ENCODE results near the gene LPAR3.

Gene LPAR3

GRCh38 chr1:84856726-84857270, 36.2 kb downstream of the LPAR3 start:
- peaks cover 44% of the 10 kb centered on the region for H3K36me3 ChIP-seq (ENCODE audit: insufficient read depth, insufficient read length, low read length)
- no peak overlapping the region for H3K4me3 ChIP-seq (ENCODE audit: insufficient read length, low read depth)
- DNase-seq (ENCODE audit: low read depth, low spot score), result no peak
- H3K9me3 ChIP-seq (ENCODE audit: insufficient read depth, low read length), result no peaks in the 10 kb centered on the region
- H3K27me3 ChIP-seq (ENCODE audit: insufficient read depth, insufficient read length), result no peaks in the 10 kb centered on the region
- no peak overlapping the region for H3K9ac ChIP-seq (ENCODE audit: insufficient read length, low read depth)
- no peaks in the 10 kb centered on the region for H3K4me1 ChIP-seq (ENCODE audit: insufficient read depth, insufficient read length)
- TF ChIP-seq YY1 (IDR thresholded peaks at IDR 0.05; ENCODE audit: insufficient read depth, insufficient read length) (no peak), SUZ12 (IDR thresholded peaks at IDR 0.05; ENCODE audit: extremely low read depth, insufficient read depth, insufficient read length) (no peak), ZNF274 (IDR thresholded peaks at IDR 0.05; ENCODE audit: low read depth, low read length) (no peak)

DNA sequence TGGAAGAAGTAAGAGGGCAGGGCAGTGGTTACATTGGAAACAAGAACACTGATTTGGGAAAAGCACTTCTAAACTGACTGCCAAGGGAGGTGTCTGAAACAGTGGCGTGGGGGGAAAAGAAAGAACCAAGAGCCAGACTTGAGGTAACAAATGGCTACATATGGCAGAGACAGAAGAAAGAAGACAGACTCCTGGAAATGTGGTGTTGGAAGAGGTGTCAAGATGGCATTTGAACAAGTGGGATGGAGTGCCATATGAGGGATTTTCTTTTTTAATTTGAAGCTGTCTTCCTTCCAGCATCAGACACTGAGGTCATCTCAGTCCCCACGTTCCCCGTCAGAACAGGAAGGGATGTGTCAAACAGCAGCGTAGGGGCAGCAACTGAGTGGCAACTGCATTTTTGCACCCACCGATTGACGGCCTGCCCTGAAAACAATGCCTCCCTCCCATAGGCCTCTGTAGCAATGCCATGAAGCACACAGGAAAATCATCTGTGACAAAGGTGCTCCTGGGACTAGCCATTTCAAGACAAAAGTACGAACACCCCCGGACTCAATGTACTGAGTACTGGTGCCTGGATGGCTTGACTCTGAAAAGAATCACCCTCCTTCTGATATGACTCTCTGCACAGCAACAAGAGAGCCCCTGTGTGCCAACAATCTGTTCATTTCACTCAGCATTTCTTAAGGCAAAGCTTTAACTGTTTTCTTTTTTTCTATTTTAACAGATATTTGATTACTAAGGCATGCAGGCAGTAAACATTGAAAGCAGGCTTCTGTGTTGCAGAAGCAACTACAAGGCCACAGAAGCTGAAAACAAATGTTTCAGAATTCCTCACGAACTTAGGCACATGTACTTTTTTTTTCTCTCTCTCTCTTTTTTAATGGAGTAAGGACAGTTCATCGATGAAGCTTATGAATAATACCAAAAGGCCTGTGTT, 37.0 kb downstream of the LPAR3 start:
- Histone ChIP-seq H3K4me3 (ENCODE audit: insufficient read length, low read depth) (no peak overlapping the region), H3K9ac (ENCODE audit: insufficient read length, low read depth) (no peak overlapping the region), H3K9me3 (ENCODE audit: insufficient read depth, low read length) (no peaks in the 10 kb centered on the region), H3K36me3 (ENCODE audit: insufficient read depth, insufficient read length, low read length) (peaks cover 47% of the 10 kb centered on the region), H3K27me3 (ENCODE audit: insufficient read depth, insufficient read length) (no peaks in the 10 kb centered on the region), H3K4me1 (ENCODE audit: insufficient read depth, insufficient read length) (no peaks in the 10 kb centered on the region)
- TF ChIP-seq YY1 (IDR thresholded peaks at IDR 0.05; ENCODE audit: insufficient read depth, insufficient read length), result no peak
- no peak for TF ChIP-seq SUZ12 (IDR thresholded peaks at IDR 0.05; ENCODE audit: extremely low read depth, insufficient read depth, insufficient read length)
- TF ChIP-seq ZNF274 (IDR thresholded peaks at IDR 0.05; ENCODE audit: low read depth, low read length), result no peak
- no peak for DNase-seq (ENCODE audit: low read depth, low spot score)

DNA sequence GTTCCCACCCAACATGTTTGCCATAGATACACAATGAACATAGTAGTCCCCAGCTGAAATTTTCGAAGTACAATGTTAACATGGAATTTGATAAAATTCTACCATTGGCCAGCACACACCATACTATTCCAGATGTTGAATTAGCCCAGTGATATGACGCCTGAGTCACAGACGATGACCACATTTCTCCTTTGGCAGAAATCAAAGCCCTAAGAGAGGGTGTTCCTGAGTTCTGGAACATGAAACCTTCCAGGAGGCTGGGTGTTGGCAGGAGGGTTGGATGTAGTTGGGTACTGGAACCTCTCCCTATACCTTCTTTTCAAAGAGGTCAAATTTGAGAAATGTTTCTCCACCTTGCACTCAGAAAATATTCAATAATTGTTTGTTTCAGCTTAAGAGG, 37.8 kb downstream of the LPAR3 start:
- peaks cover 47% of the 10 kb centered on the region for H3K36me3 ChIP-seq (ENCODE audit: insufficient read depth, insufficient read length, low read length)
- no peaks in the 10 kb centered on the region for H3K9me3 ChIP-seq (ENCODE audit: insufficient read depth, low read length)
- H3K4me3 ChIP-seq (ENCODE audit: insufficient read length, low read depth), result no peak overlapping the region
- H3K4me1 ChIP-seq (ENCODE audit: insufficient read depth, insufficient read length), result no peaks in the 10 kb centered on the region
- H3K9ac ChIP-seq (ENCODE audit: insufficient read length, low read depth), result no peak overlapping the region
- TF ChIP-seq SUZ12 (IDR thresholded peaks at IDR 0.05; ENCODE audit: extremely low read depth, insufficient read depth, insufficient read length) (no peak), ZNF274 (IDR thresholded peaks at IDR 0.05; ENCODE audit: low read depth, low read length) (no peak), YY1 (IDR thresholded peaks at IDR 0.05; ENCODE audit: insufficient read depth, insufficient read length) (no peak)
- DNase-seq (ENCODE audit: low read depth, low spot score), result no peak
- H3K27me3 ChIP-seq (ENCODE audit: insufficient read depth, insufficient read length), result no peaks in the 10 kb centered on the region

DNA sequence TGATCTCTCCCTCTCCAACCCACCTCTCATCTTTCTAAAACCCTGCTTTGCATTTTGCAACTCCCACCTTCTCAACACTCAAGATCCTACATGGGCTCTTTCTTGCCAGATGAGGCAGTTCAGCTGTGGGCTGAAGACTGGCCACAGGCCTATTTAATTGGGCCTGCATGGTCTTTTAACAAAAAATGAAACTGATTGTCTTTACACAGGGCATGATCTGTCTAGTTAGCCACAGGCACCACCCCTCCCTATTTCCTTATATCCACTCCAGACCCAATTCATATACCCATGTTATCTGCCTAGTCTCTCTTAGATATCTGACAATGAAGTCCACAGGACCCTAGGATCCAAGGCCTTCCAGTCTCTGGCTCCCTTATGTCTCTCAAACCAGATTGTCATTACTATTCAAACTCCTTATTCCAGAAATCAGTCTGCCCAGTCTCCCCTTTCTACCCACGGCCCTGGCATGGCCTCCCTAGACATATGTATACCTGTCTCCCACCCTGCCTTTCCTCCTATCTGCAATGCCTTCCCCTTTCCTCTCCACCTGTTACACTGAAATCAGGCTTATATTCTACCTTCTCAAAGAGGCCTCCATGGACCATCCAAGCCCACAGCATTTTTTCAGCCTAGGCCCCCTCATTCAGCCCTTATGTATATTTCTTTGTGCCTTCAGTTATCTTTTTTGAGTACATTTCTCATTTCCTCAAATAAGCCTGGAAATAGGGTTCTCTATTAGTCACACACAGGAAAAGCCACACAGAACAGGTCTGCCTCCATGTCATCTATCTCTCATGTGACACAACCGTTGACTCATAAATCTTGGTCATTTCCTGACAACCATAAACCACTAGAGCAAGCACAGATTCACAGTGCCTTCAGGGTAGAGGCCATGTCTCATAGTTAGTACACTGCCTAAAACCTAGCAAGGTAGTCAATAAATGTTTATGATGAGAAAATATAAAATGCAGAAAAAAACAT, 39.0 kb downstream of the LPAR3 start:
- Histone ChIP-seq H3K4me3 (ENCODE audit: insufficient read length, low read depth) (no peak overlapping the region), H3K4me1 (ENCODE audit: insufficient read depth, insufficient read length) (no peaks in the 10 kb centered on the region), H3K9ac (ENCODE audit: insufficient read length, low read depth) (no peak overlapping the region), H3K9me3 (ENCODE audit: insufficient read depth, low read length) (no peaks in the 10 kb centered on the region), H3K36me3 (ENCODE audit: insufficient read depth, insufficient read length, low read length) (peaks cover 50% of the 10 kb centered on the region), H3K27me3 (ENCODE audit: insufficient read depth, insufficient read length) (no peaks in the 10 kb centered on the region)
- DNase-seq (ENCODE audit: low read depth, low spot score), result no peak
- no peak for TF ChIP-seq SUZ12 (IDR thresholded peaks at IDR 0.05; ENCODE audit: extremely low read depth, insufficient read depth, insufficient read length)
- no peak for TF ChIP-seq YY1 (IDR thresholded peaks at IDR 0.05; ENCODE audit: insufficient read depth, insufficient read length)
- no peak for TF ChIP-seq ZNF274 (IDR thresholded peaks at IDR 0.05; ENCODE audit: low read depth, low read length)

GRCh38 chr1:84851839-84852238, 41.2 kb downstream of the LPAR3 start:
- no peak overlapping the region for H3K9ac ChIP-seq (ENCODE audit: insufficient read length, low read depth)
- no peaks in the 10 kb centered on the region for H3K27me3 ChIP-seq (ENCODE audit: insufficient read depth, insufficient read length)
- H3K4me1 ChIP-seq (ENCODE audit: insufficient read depth, insufficient read length), result no peaks in the 10 kb centered on the region
- H3K9me3 ChIP-seq (ENCODE audit: insufficient read depth, low read length), result no peaks in the 10 kb centered on the region
- no peak for TF ChIP-seq SUZ12 (IDR thresholded peaks at IDR 0.05; ENCODE audit: extremely low read depth, insufficient read depth, insufficient read length)
- TF ChIP-seq YY1 (IDR thresholded peaks at IDR 0.05; ENCODE audit: insufficient read depth, insufficient read length), result no peak
- no peak for TF ChIP-seq ZNF274 (IDR thresholded peaks at IDR 0.05; ENCODE audit: low read depth, low read length)
- no peak for DNase-seq (ENCODE audit: low read depth, low spot score)
- H3K4me3 ChIP-seq (ENCODE audit: insufficient read length, low read depth), result no peak overlapping the region
- H3K36me3 ChIP-seq (ENCODE audit: insufficient read depth, insufficient read length, low read length), result peaks cover 34% of the 10 kb centered on the region

- DNase-seq (ENCODE audit: low read depth, low spot score), result no peak
- no peak for TF ChIP-seq SUZ12 (IDR thresholded peaks at IDR 0.05; ENCODE audit: extremely low read depth, insufficient read depth, insufficient read length)
- no peak for TF ChIP-seq YY1 (IDR thresholded peaks at IDR 0.05; ENCODE audit: insufficient read depth, insufficient read length)
- no peak for TF ChIP-seq ZNF274 (IDR thresholded peaks at IDR 0.05; ENCODE audit: low read depth, low read length)
- H3K36me3 ChIP-seq (ENCODE audit: insufficient read depth, insufficient read length, low read length), result peaks cover 19% of the 10 kb centered on the region
Measured at GRCh38 chr1:84849357-84849975, 43.5 kb downstream of the LPAR3 start.

More at GRCh38 chr1:84849357-84849975, 43.5 kb downstream of the LPAR3 start:
- Histone ChIP-seq H3K4me3 (ENCODE audit: insufficient read length, low read depth) (no peak overlapping the region), H3K4me1 (ENCODE audit: insufficient read depth, insufficient read length) (no peaks in the 10 kb centered on the region), H3K9ac (ENCODE audit: insufficient read length, low read depth) (no peak overlapping the region), H3K27me3 (ENCODE audit: insufficient read depth, insufficient read length) (no peaks in the 10 kb centered on the region), H3K9me3 (ENCODE audit: insufficient read depth, low read length) (no peaks in the 10 kb centered on the region)

Measured in NT2/D1 (cell line).